WTC11 (cell line): Measurements from ENCODE around the gene GRB7. TPM values are rescaled to one million over a fixed set of nuclear protein-coding genes. Genes with fewer than 3 reads are reported as not detected.

Experiments
- ATAC-seq: fragments of 200-7000 bp; cut with Tn5 transposase; 2 replicates; pipeline ENCODE4 v1.10.0; 2021; ENCODE audit warnings: mild to moderate bottlenecking, moderate library complexity
- CTCF ChIA-PET: fragments of 300-600 bp; sonication (Branson Sonifier 250); formaldehyde crosslinking; loops from one replicate; lab custom pipeline; 2021; ENCODE audit warnings: antibody characterized with exemption; lab: Charles Lee
- POLR2A ChIA-PET: fragments of 350-600 bp; sonication (Branson Sonifier 250); formaldehyde crosslinking; loops from one replicate; lab custom pipeline; 2021; ENCODE audit warnings: antibody characterized with exemption; lab: Charles Lee
- DNase-seq: peaks from one replicate; pipeline ENCODE4 v3.0.0; 2021; ENCODE audit warnings: low spot score
- H3K27ac Mint-ChIP-seq: 2 replicates; pipeline ENCODE4 v1.8.0; 2021; ENCODE audit warnings: mixed read lengths
- H3K27me3 Mint-ChIP-seq: 2 replicates; pipeline ENCODE4 v1.8.0; 2021; ENCODE audit warnings: low read depth, mild to moderate bottlenecking, moderate library complexity, mixed read lengths
- H3K36me3 Mint-ChIP-seq: 2 replicates; pipeline ENCODE4 v1.8.0; 2021; ENCODE audit warnings: mixed read lengths
- H3K4me1 Mint-ChIP-seq: 2 replicates; pipeline ENCODE4 v1.8.0; 2022; ENCODE audit warnings: mixed read lengths
- H3K4me3 Mint-ChIP-seq: 2 replicates; pipeline ENCODE4 v1.8.0; 2021; ENCODE audit warnings: mild to moderate bottlenecking, moderate library complexity, mixed read lengths
- H3K9me3 Mint-ChIP-seq: 2 replicates; pipeline ENCODE4 v1.8.0; 2021; ENCODE audit warnings: mixed read lengths
- ATF2 ChIP-seq: sonication (generic); formaldehyde crosslinking; IDR thresholded peaks from 2 replicates; pipeline ENCODE4 v1.8.1; 2022; ENCODE audit warnings: low read depth, missing genetic modification reagents, borderline replicate concordance
- E2F1 ChIP-seq: sonication (generic); formaldehyde crosslinking; IDR thresholded peaks from 2 replicates; pipeline ENCODE4 v1.8.0; 2022; ENCODE audit warnings: mild to moderate bottlenecking, missing genetic modification reagents
- ESRRA ChIP-seq: sonication (generic); formaldehyde crosslinking; IDR thresholded peaks from 2 replicates; pipeline ENCODE4 v1.8.1; 2022; ENCODE audit warnings: mild to moderate bottlenecking, missing genetic modification reagents, borderline replicate concordance
- JAZF1 ChIP-seq: fragments of 250-450 bp; sonication (Bioruptor Pico); IDR thresholded peaks from 2 replicates; pipeline ENCODE4 v1.9.0; 2021; ENCODE audit warnings: moderate library complexity, mild to moderate bottlenecking, inconsistent platforms
- MAX ChIP-seq: sonication (generic); formaldehyde crosslinking; IDR thresholded peaks from 2 replicates; pipeline ENCODE4 v1.8.0; 2022; ENCODE audit warnings: mild to moderate bottlenecking, missing genetic modification reagents
- NR2C2 ChIP-seq: sonication (generic); formaldehyde crosslinking; IDR thresholded peaks from 2 replicates; pipeline ENCODE4 v1.8.0; 2022; ENCODE audit warnings: mild to moderate bottlenecking, missing genetic modification reagents
- OVOL2 ChIP-seq: fragments of 250-450 bp; sonication (Bioruptor Pico); IDR thresholded peaks from 2 replicates; pipeline ENCODE4 v1.9.0; 2021; ENCODE audit warnings: mild to moderate bottlenecking, borderline replicate concordance
- SMAD4 ChIP-seq: sonication (generic); formaldehyde crosslinking; IDR thresholded peaks from 2 replicates; pipeline ENCODE4 v1.8.0; 2022; ENCODE audit warnings: mild to moderate bottlenecking, missing genetic modification reagents
- ZBTB21 ChIP-seq: sonication (generic); formaldehyde crosslinking; IDR thresholded peaks from 2 replicates; pipeline ENCODE4 v1.8.1; 2023; ENCODE audit warnings: mild to moderate bottlenecking, missing genetic modification reagents, borderline replicate concordance
- ZNF121 ChIP-seq: sonication (generic); formaldehyde crosslinking; IDR thresholded peaks from 2 replicates; pipeline ENCODE4 v1.8.0; 2023; ENCODE audit warnings: missing genetic modification reagents
- total RNA-seq: library from RNA; stranded (reverse); gene quantifications from 3 replicates; pipeline ENCODE4 v1.2.3, GENCODE V29; 2021
- TF ChIP-seq, protein P1 (sequence below): fragments of 250-450 bp; sonication (Bioruptor Pico); IDR thresholded peaks from 2 replicates; pipeline ENCODE4 v1.9.0; 2021; ENCODE audit warnings: mild to moderate bottlenecking, borderline replicate concordance
- TF ChIP-seq, protein P2 (sequence below): fragments of 200-600 bp; IDR thresholded peaks from 2 replicates; pipeline ENCODE4 v1.8.0; 2022; ENCODE audit warnings: antibody characterized with exemption

Gene GRB7
- total RNA-seq, 1 experiment from 2014 or later = 48.5 TPM

- DNase-seq (no peak), ATAC-seq (no peak)
- ChIA-PET CTCF (interaction anchor here (0.6 to 9.2 kb wide), 4 partner anchors 21 to 208 kb away, joined by 3 to 79 read pairs (median 4); partner anchors contain the start of gene MIEN1), POLR2A (interaction anchor here (0.6 kb wide), 1 partner anchor 38 kb away, joined by 3 read pairs; no protein-coding TSS in a partner anchor)
- peaks cover 12% of the 10 kb centered on the region for H3K27me3 Mint-ChIP-seq
- TF ChIP-seq MAX = no peak
- TF ChIP-seq ZNF121 (CRISPR knock-in tag) = peak; percentile 63; the same call in 1 of the 2 replicates
- TF ChIP-seq SMAD4 (CRISPR knock-in tag) = no peak
- peaks cover 58% of the 10 kb centered on the region for H3K4me1 Mint-ChIP-seq
- no peak overlapping the region for H3K4me3 Mint-ChIP-seq
- no peaks in the 10 kb centered on the region for H3K9me3 Mint-ChIP-seq
- no peak overlapping the region for H3K27ac Mint-ChIP-seq
- H3K36me3 Mint-ChIP-seq = peaks cover 4% of the 10 kb centered on the region; the same call in 1 of the 2 replicates
These were observed 13.3 kb downstream of the GRB7 start for GRCh38 chr17:39751016-39751543.

GRCh38 chr17:39751637-39752036 is 13.9 kb downstream of the GRB7 start:
- no peaks in the 10 kb centered on the region for H3K9me3 Mint-ChIP-seq
- POLR2A ChIA-PET = interaction anchor here (0.6 kb wide), 1 partner anchor 38 kb away, joined by 3 read pairs; no protein-coding TSS in a partner anchor
- no peak for ATAC-seq
- H3K27me3 Mint-ChIP-seq = peaks cover 12% of the 10 kb centered on the region
- H3K27ac Mint-ChIP-seq = no peak overlapping the region
- no peak for DNase-seq
- peaks cover 62% of the 10 kb centered on the region for H3K4me1 Mint-ChIP-seq
- no peaks in the 10 kb centered on the region; the same call in 1 of the 2 replicates for H3K36me3 Mint-ChIP-seq
- TF ChIP-seq OVOL2 (no peak), ESRRA (CRISPR knock-in tag) (no peak), ATF2 (no peak), JAZF1 (CRISPR knock-in tag) (no peak), ZBTB21 (CRISPR knock-in tag) (no peak), NR2C2 (CRISPR knock-in tag) (no peak), E2F1 (CRISPR knock-in tag) (no peak)
- TF ChIP-seq, protein P1, sequence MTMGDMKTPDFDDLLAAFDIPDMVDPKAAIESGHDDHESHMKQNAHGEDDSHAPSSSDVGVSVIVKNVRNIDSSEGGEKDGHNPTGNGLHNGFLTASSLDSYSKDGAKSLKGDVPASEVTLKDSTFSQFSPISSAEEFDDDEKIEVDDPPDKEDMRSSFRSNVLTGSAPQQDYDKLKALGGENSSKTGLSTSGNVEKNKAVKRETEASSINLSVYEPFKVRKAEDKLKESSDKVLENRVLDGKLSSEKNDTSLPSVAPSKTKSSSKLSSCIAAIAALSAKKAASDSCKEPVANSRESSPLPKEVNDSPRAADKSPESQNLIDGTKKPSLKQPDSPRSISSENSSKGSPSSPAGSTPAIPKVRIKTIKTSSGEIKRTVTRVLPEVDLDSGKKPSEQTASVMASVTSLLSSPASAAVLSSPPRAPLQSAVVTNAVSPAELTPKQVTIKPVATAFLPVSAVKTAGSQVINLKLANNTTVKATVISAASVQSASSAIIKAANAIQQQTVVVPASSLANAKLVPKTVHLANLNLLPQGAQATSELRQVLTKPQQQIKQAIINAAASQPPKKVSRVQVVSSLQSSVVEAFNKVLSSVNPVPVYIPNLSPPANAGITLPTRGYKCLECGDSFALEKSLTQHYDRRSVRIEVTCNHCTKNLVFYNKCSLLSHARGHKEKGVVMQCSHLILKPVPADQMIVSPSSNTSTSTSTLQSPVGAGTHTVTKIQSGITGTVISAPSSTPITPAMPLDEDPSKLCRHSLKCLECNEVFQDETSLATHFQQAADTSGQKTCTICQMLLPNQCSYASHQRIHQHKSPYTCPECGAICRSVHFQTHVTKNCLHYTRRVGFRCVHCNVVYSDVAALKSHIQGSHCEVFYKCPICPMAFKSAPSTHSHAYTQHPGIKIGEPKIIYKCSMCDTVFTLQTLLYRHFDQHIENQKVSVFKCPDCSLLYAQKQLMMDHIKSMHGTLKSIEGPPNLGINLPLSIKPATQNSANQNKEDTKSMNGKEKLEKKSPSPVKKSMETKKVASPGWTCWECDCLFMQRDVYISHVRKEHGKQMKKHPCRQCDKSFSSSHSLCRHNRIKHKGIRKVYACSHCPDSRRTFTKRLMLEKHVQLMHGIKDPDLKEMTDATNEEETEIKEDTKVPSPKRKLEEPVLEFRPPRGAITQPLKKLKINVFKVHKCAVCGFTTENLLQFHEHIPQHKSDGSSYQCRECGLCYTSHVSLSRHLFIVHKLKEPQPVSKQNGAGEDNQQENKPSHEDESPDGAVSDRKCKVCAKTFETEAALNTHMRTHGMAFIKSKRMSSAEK = no peak
- TF ChIP-seq, protein P2, sequence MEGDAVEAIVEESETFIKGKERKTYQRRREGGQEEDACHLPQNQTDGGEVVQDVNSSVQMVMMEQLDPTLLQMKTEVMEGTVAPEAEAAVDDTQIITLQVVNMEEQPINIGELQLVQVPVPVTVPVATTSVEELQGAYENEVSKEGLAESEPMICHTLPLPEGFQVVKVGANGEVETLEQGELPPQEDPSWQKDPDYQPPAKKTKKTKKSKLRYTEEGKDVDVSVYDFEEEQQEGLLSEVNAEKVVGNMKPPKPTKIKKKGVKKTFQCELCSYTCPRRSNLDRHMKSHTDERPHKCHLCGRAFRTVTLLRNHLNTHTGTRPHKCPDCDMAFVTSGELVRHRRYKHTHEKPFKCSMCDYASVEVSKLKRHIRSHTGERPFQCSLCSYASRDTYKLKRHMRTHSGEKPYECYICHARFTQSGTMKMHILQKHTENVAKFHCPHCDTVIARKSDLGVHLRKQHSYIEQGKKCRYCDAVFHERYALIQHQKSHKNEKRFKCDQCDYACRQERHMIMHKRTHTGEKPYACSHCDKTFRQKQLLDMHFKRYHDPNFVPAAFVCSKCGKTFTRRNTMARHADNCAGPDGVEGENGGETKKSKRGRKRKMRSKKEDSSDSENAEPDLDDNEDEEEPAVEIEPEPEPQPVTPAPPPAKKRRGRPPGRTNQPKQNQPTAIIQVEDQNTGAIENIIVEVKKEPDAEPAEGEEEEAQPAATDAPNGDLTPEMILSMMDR = no peak
- CTCF ChIA-PET = interaction anchor here (0.6 to 9.2 kb wide), 9 partner anchors 22 to 207 kb away, joined by 3 to 130 read pairs (median 4); partner anchors contain the start of genes MIEN1 and PNMT
- no peak overlapping the region for H3K4me3 Mint-ChIP-seq
